H7 (cell line): Measurements from ENCODE around the gene LTBP3. TPM values are rescaled to one million over a fixed set of nuclear protein-coding genes. Genes with fewer than 3 reads are reported as not detected.

Source experiments
- DNase-seq: peaks from one replicate; pipeline ENCODE4 v3.0.0; 2012
- H3K27me3 ChIP-seq: 2 replicates; pipeline ENCODE4 v1.6.0; 2011; ENCODE audit warnings: mild to moderate bottlenecking, low read length; ENCODE audit not compliant: control insufficient read depth, insufficient read depth
- H3K36me3 ChIP-seq: replicated peaks from 2 replicates; pipeline ENCODE4 v1.5.1; 2011; ENCODE audit warnings: low read length; ENCODE audit not compliant: control insufficient read depth, insufficient read depth
- H3K4me3 ChIP-seq: 2 replicates; pipeline ENCODE4 v1.5.1; 2011; ENCODE audit warnings: low read depth, mild to moderate bottlenecking, control low read depth, low read length, moderate library complexity; ENCODE audit not compliant: insufficient read depth
- total RNA-seq: library from RNA; depleted of rRNA; stranded (reverse); fragments of >200 nt; shearing (Covaris generic); gene quantifications from 2 replicates; pipeline ENCODE4 v1.2.3, GENCODE V29; 2014

LTBP3 gene
- total RNA-seq, 1 experiment from 2014 or later = 3.9 TPM

GRCh38 chr11:65555693-65556231 is 2.4 kb downstream of the LTBP3 start:
- DNase-seq = no peak
- Histone ChIP-seq H3K36me3 (no peaks in the 10 kb centered on the region), H3K27me3 (peaks cover 22% of the 10 kb centered on the region), H3K4me3 (no peak overlapping the region)

DNA sequence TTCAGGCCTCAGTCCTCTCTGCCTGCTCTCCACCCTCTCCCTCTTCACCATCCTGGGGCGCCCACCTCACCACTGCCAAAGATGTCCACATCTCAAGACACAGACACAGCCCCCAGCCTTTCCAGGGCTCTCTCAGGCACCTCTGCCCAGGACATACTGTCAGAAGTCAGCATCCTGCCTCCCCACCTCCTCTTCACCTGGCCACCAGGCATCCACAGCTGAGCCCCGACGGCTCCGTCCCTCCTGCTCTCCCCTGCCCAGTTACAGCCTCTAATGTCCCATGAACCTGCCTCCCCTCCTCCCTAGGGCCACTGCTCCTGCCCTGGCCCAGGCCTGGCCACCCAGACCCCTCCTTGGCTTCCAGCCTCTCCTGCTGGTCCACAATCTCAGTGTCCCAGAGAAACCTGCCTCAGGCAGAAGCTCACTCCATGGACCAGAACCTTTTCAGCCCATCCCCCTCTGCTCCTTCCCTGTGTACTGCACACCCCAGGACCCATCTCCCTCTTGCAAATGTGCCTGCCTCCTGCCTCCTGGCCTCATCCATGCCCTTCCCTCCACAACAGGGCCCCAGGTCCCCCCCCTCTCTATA is 3.2 kb downstream of the LTBP3 start:
- DNase-seq = no peak
- Histone ChIP-seq H3K36me3 (no peaks in the 10 kb centered on the region), H3K27me3 (peaks cover 23% of the 10 kb centered on the region), H3K4me3 (no peak overlapping the region)

DNA sequence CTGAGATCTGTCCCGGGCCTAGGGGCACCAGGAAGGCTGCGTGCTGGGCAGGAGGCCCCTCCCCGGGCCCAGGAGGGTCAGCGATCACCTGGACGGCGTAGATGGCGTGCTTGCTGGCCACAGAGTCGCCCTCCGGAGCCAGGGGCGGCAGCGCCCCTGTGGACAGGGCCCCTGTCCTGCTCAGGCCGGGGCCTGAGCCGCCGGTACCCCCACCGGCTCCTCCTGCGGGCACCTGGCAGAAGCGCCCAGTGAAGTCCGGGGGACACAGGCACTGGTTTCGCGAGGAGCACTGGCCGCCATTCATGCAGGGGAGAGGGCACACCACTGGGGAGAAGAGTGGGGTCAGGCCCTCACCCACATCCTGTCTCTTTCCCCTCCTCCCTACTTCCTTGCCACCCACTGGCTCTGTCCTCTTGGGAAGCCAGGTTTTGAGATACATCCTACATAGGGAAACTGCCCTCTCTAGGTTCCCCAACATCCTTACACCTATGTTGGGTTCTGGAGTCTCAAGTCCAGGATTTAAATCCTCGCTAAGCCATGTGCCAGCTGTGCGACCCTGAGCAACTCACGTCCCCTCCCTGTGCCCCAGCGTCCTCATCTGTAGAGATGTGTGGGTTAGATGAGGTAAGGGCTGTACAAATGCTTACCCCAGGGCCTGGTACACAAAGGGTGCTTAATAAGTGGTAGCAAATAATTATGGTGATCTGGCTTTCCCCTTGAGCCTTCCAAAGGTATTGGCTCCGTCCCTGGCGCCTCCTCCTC is 3.9 kb downstream of the LTBP3 start:
- H3K36me3 ChIP-seq = no peaks in the 10 kb centered on the region
- H3K27me3 ChIP-seq = peaks cover 23% of the 10 kb centered on the region
- peak overlapping the region; percentile 43 for H3K4me3 ChIP-seq
- DNase-seq = peak; percentile 61

DNA sequence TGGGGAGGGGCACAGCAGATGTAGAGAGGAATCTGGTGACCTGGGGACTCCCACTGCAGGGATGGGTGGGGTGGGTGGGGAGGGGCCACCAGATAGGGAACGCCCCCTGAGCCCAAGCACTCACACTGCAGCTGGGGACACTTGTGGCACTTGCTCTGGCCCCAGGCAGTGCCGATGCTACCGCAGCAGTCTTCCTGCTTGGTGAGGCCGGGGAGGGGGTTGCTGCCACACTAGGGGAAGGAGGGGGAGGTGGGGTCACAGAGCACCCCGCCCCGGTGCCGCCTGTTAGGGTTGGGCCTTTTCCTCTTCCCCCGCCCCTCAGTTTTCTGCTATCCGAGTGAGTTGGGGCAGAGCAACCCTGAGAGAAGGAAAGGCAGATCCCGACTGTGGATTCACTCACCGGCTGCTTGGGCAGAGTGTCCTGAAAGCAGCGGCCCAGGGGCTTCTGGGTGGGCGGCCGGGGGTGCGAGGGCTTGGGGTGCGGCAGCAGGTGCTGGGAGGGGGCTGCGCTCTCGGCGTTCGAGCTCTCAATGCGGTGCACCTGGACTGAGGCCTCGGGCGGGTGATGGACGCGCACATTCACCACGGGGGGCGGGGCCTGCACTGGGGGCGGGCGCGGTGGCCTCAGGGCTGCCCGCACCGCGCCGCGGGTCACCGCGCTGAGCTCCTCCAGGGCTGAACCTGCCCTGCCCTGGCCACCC is 4.7 kb downstream of the LTBP3 start:
- H3K36me3 ChIP-seq = no peaks in the 10 kb centered on the region; the same call in 1 of the 2 replicates
- peak; percentile 89 for DNase-seq
- H3K27me3 ChIP-seq = peaks cover 27% of the 10 kb centered on the region
- peak overlapping the region; percentile 43 for H3K4me3 ChIP-seq

DNA sequence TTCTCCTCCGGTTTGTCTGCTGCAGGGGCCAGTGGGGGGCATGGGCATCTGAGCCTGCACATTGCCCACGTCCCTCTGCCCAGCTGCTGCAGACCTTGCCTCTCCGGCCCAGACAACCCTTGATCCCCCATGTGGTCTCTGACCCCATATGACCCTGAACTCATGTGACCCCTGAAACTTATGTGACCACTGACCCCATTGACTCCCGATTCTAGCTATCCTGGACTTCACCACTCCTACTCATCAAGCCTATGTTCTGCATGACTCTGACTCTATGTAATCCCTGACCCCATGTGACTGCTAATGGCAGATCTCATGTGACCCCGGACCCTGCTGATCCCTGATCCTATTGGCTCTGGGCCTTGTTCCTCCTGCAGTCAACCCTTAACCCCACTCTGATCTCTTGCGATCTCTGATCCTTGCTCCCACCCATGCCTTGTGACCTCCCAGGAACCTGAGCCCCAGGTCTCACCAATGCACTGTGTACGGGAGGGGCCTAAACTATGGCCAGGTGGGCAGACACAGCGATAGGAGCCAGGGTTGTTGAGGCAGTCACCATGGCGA is 5.7 kb downstream of the LTBP3 start:
- no peak for DNase-seq
- peaks cover 36% of the 10 kb centered on the region for H3K27me3 ChIP-seq
- no peak overlapping the region for H3K4me3 ChIP-seq
- no peaks in the 10 kb centered on the region; the same call in 1 of the 2 replicates for H3K36me3 ChIP-seq

- DNase-seq = peak; percentile 90
- H3K4me3 ChIP-seq = no peak overlapping the region
- no peaks in the 10 kb centered on the region; the same call in 1 of the 2 replicates for H3K36me3 ChIP-seq
- H3K27me3 ChIP-seq = peaks cover 38% of the 10 kb centered on the region
Observed at GRCh38 chr11:65551572-65552387, 6.4 kb downstream of the LTBP3 start.

DNA sequence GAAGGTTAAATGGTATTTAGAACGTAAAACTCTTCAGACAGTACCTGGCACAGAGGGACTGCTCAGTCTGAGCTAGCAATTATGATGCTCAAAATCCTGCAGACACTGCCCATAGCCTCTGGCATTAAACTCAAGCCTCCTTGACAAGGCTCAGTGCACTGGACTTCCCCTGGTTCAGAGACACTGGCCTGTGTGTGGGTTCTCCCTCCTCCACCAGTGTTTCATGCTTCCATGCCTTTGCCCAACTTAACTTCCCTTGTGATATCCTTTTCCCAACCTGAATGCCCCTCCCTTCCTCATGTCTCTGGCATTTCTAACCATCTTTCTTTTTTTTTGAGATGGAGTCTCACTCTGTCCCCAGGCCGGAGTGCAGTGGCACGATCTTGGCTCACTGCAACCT is 9.1 kb downstream of the LTBP3 start:
- peaks cover 56% of the 10 kb centered on the region for H3K27me3 ChIP-seq
- DNase-seq = no peak
- H3K4me3 ChIP-seq = no peak overlapping the region
- H3K36me3 ChIP-seq = no peaks in the 10 kb centered on the region; the same call in 1 of the 2 replicates

GRCh38 chr11:65548395-65548794 is 9.8 kb downstream of the LTBP3 start:
- no peak for DNase-seq
- Histone ChIP-seq H3K36me3 (no peaks in the 10 kb centered on the region; the same call in 1 of the 2 replicates), H3K4me3 (no peak overlapping the region), H3K27me3 (peaks cover 58% of the 10 kb centered on the region)

- Histone ChIP-seq H3K4me3 (peak overlapping the region; percentile 2; the same call in 1 of the 2 replicates), H3K36me3 (no peaks in the 10 kb centered on the region; the same call in 1 of the 2 replicates), H3K27me3 (peaks cover 59% of the 10 kb centered on the region)
- DNase-seq = peak; percentile 85
Observed at GRCh38 chr11:65547446-65548125, 10.6 kb downstream of the LTBP3 start.

DNA sequence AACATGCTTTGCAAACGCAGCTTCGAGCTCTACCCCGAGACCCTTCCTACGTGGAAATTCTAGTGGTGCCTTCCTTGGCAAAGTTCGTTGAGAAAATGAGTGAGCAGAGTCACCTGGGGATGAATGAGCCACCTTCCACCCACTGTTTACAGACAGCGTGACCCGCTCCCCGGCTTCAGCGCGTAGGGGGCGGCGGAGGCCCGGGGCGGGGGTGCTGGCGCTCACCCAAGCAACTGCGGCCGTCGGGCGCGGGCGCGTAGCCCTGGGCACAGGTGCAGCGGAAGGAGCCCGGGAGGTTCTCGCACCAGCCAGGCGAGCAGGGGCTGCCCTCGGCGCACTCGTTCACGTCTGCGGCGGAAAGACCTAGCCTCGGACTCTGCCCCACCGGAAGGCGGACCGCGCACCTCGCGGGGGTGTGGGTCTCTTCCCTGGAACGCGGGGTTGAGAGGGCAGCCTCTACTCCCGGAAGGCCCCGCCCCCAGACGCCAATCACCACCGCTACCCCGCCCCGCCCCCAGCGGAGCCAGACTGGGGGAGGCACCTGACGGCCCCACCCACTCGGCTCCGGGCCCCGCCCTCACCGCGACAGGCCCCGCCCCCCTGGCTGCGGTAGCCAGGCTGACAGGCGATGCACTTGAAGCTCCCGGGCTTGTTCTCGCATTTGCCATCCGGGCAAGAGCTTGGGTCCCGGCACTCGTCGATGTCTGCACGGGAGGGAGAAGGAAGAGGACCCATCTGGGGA is 11.8 kb downstream of the LTBP3 start:
- Histone ChIP-seq H3K36me3 (no peaks in the 10 kb centered on the region; the same call in 1 of the 2 replicates), H3K4me3 (peak overlapping the region; percentile 55), H3K27me3 (peaks cover 58% of the 10 kb centered on the region)
- peak; percentile 100 for DNase-seq

GRCh38 chr11:65545853-65546216 is 12.3 kb downstream of the LTBP3 start:
- H3K27me3 ChIP-seq = peaks cover 54% of the 10 kb centered on the region
- H3K4me3 ChIP-seq = peak overlapping the region; percentile 55; the same call in 1 of the 2 replicates

GRCh38 chr11:65542738-65543390 is 15.3 kb downstream of the LTBP3 start:
- H3K27me3 ChIP-seq = peaks cover 65% of the 10 kb centered on the region
- DNase-seq = no peak
- no peak overlapping the region for H3K4me3 ChIP-seq
- H3K36me3 ChIP-seq = no peaks in the 10 kb centered on the region

More at GRCh38 chr11:65545853-65546216, 12.3 kb downstream of the LTBP3 start:
- peak; percentile 64 for DNase-seq
- no peaks in the 10 kb centered on the region; the same call in 1 of the 2 replicates for H3K36me3 ChIP-seq
